IMR-90 (cell line): ENCODE results near the gene ABO. TPM values are rescaled to one million over a fixed set of nuclear protein-coding genes. Genes with fewer than 3 reads are reported as not detected.
"Not testable (repeated sequence)": the region's sequence is repeated elsewhere in the genome, so short reads cannot be mapped to it uniquely, and the experiment has no call there.

Experiments
- ATAC-seq: fragments of 200-7000 bp; cut with Tn5 transposase; 2 replicates; pipeline ENCODE4 v1.9.1; 2020; ENCODE audit warnings: low read depth, mild to moderate bottlenecking, moderate library complexity
- BruUV-seq: library from RNA; stranded (reverse); fragments of 400-500 nt; replicated peaks from 2 replicates; lab custom pipeline; 2021; lab: Mats Ljungman, UMichigan
- CTCF ChIA-PET: fragments of 300-600 bp; formaldehyde crosslinking; extraction: SDS; loops from one replicate; lab custom pipeline; 2021; ENCODE audit warnings: antibody characterized with exemption; lab: Yijun Ruan, JAX
- POLR2A ChIA-PET: fragments of 300-600 bp; sonication (Branson Sonifier 250); formaldehyde crosslinking; loops from one replicate; lab custom pipeline; 2022; ENCODE audit warnings: antibody characterized with exemption; ENCODE audit not compliant: unreplicated experiment; lab: Charles Lee
- DNase-seq: peaks from one replicate; pipeline ENCODE4 v3.0.0; 2013
- H2AFZ ChIP-seq: replicated peaks from 2 replicates; pipeline ENCODE3; 2013; ENCODE audit warnings: low read length, mild to moderate bottlenecking; ENCODE audit not compliant: poor library complexity
- H2AK5ac ChIP-seq: 2 replicates; pipeline ENCODE4 v1.6.1; 2013; ENCODE audit warnings: low read depth, low read length, inconsistent platforms
- H2AK9ac ChIP-seq: replicated peaks from 2 replicates; pipeline ENCODE3; 2013; ENCODE audit warnings: mild to moderate bottlenecking, low read depth, low read length, moderate library complexity; ENCODE audit not compliant: poor library complexity
- H2BK120ac ChIP-seq: 2 replicates; pipeline ENCODE4 v1.6.1; 2013; ENCODE audit warnings: low read depth, low read length, inconsistent platforms
- H2BK15ac ChIP-seq: 3 replicates; pipeline ENCODE4 v1.6.1; 2013; ENCODE audit warnings: low read depth, low read length, inconsistent platforms
- H2BK20ac ChIP-seq: 2 replicates; pipeline ENCODE4 v1.6.1; 2013; ENCODE audit warnings: low read depth, mild to moderate bottlenecking, inconsistent platforms, low read length, moderate library complexity
- H2BK5ac ChIP-seq: 2 replicates; pipeline ENCODE4 v1.6.1; 2013; ENCODE audit warnings: mild to moderate bottlenecking, low read depth, low read length, inconsistent platforms; ENCODE audit not compliant: poor library complexity, severe bottlenecking
- H3K14ac ChIP-seq: replicated peaks from 2 replicates; pipeline ENCODE4 v1.6.1; 2013; ENCODE audit warnings: low read depth, low read length, inconsistent platforms
- H3K18ac ChIP-seq: 2 replicates; pipeline ENCODE4 v1.6.1; 2013; ENCODE audit warnings: low read depth, low read length, control low read depth
- H3K23ac ChIP-seq: 2 replicates; pipeline ENCODE4 v1.6.1; 2013; ENCODE audit warnings: low read depth, low read length, inconsistent platforms
- H3K27ac ChIP-seq: 2 replicates; pipeline ENCODE4 v1.5.1; 2013; ENCODE audit warnings: mild to moderate bottlenecking, control low read depth, low read length; ENCODE audit not compliant: insufficient read depth
- H3K27me3 ChIP-seq: 2 replicates; pipeline ENCODE4 v1.6.1; 2013; ENCODE audit warnings: low read length; ENCODE audit not compliant: control insufficient read depth, insufficient read depth
- H3K36me3 ChIP-seq: 2 replicates; pipeline ENCODE4 v1.6.1; 2013; ENCODE audit warnings: low read length, mixed read lengths; ENCODE audit not compliant: control insufficient read depth, insufficient read depth
- H3K4ac ChIP-seq: 2 replicates; pipeline ENCODE4 v1.6.1; 2013; ENCODE audit warnings: low read depth, low read length, inconsistent platforms
- H3K4me1 ChIP-seq: 2 replicates; pipeline ENCODE4 v1.6.1; 2013; ENCODE audit warnings: low read length, mixed read lengths; ENCODE audit not compliant: control insufficient read depth, insufficient read depth
- H3K4me2 ChIP-seq: 2 replicates; pipeline ENCODE4 v1.6.1; 2013; ENCODE audit warnings: low read depth, mild to moderate bottlenecking, control low read depth, low read length, moderate library complexity
- H3K4me3 ChIP-seq: 2 replicates; pipeline ENCODE4 v1.5.1; 2013; ENCODE audit warnings: low read depth, mild to moderate bottlenecking, control low read depth, low read length, moderate library complexity; ENCODE audit not compliant: insufficient read depth
- H3K56ac ChIP-seq: 2 replicates; pipeline ENCODE4 v1.6.1; 2013; ENCODE audit warnings: low read length, inconsistent platforms; ENCODE audit not compliant: insufficient read depth; ENCODE audit errors: extremely low read depth
- H3K79me1 ChIP-seq, 2 experiments: 2 replicates each; pipeline ENCODE4 v1.6.1; 2013; ENCODE audit warnings: low read length in 2 of 2, inconsistent platforms in 1 of 2, low read depth in 1 of 2
- H3K9ac ChIP-seq: 2 replicates; pipeline ENCODE4 v1.6.1; 2013; ENCODE audit warnings: low read depth, low read length, control low read depth
- H3K9me1 ChIP-seq: 2 replicates; pipeline ENCODE4 v1.6.1; 2013; ENCODE audit warnings: low read length, inconsistent platforms; ENCODE audit not compliant: insufficient read depth
- H3K9me3 ChIP-seq: 2 replicates; pipeline ENCODE4 v1.6.1; 2013; ENCODE audit warnings: low read length; ENCODE audit not compliant: control insufficient read depth, insufficient read depth
- H4K20me1 ChIP-seq: 2 replicates; pipeline ENCODE4 v1.6.1; 2013; ENCODE audit warnings: low read length, inconsistent platforms; ENCODE audit not compliant: insufficient read depth
- H4K5ac ChIP-seq: 2 replicates; pipeline ENCODE4 v1.6.1; 2013; ENCODE audit warnings: mild to moderate bottlenecking, low read depth, low read length, control low read depth
- H4K8ac ChIP-seq, 2 experiments: 2 replicates each; pipeline ENCODE4 v1.6.1; 2013; ENCODE audit warnings: low read depth in 2 of 2, low read length in 2 of 2, control low read depth in 1 of 2, inconsistent platforms in 1 of 2
- H4K91ac ChIP-seq: 2 replicates; pipeline ENCODE4 v1.6.1; 2013; ENCODE audit warnings: low read depth, low read length, inconsistent platforms; ENCODE audit not compliant: insufficient read depth
- CHD1 ChIP-seq: IDR thresholded peaks from 2 replicates; pipeline ENCODE4 v1.6.1; 2012; ENCODE audit warnings: low read depth, low read length, improper control_type of control experiment
- ELK1 ChIP-seq: fragments of 150-350 bp; IDR thresholded peaks from 2 replicates; pipeline ENCODE4 v1.6.1; 2016; ENCODE audit warnings: low read depth, mild to moderate bottlenecking, low read length, moderate library complexity, borderline replicate concordance
- MAFK ChIP-seq: IDR thresholded peaks from 2 replicates; pipeline ENCODE4 v1.6.1; 2012; ENCODE audit warnings: low read depth, low read length, improper control_type of control experiment
- SMC3 ChIP-seq: fragments of 150-350 bp; IDR thresholded peaks from 2 replicates; pipeline ENCODE4 v1.6.1; 2016; ENCODE audit warnings: low read depth, mild to moderate bottlenecking, antibody characterized with exemption, low read length, moderate library complexity
- WGBS, 2 experiments: methylation state at CpG; one replicate each; pipeline versions ENCODE4 v1.1.5 to v1.1.7; 2013; ENCODE audit warnings: missing lambda C conversion rate in 2 of 2; ENCODE audit not compliant: insufficient read length in 1 of 2; ENCODE audit errors: extremely low coverage in 2 of 2; 5-methylcytosine and 5-hydroxymethylcytosine counted together
- dilution Hi-C: fragments of 300-500 bp; cut with HindIII; formaldehyde crosslinking; loops from one replicate; pipeline ENCODE4 v1.14.3; 2018; ENCODE audit warnings: low sequenced_read_pairs; ENCODE audit not compliant: unreplicated experiment
- in situ Hi-C: fragments of 300-500 bp; cut with MboI; formaldehyde crosslinking; loops from 3 replicates; pipeline ENCODE4 v1.14.3; 2019; ENCODE audit warnings: low sequenced_read_pairs, inconsistent platforms, mixed read lengths
- intact Hi-C: fragments of 100-400 bp; cut with micrococcal nuclease; formaldehyde crosslinking; loops from 2 replicates; pipeline ENCODE4 v1.10.0; 2022
- polyA plus RNA-seq, 3 experiments: library from polyadenylated mRNA; depleted of rRNA; stranded (reverse); fragments of >200 nt; gene quantifications; 2 replicates each; pipeline ENCODE4 v1.2.3, GENCODE V29; 2012; ENCODE audit warnings: low replicate concordance in 1 of 3
- total RNA-seq: library from RNA; depleted of rRNA; stranded (reverse); fragments of >200 nt; gene quantifications from 2 replicates; pipeline ENCODE4 v1.2.3, GENCODE V29; 2012

Gene ABO
- total and polyA plus RNA-seq, 2 of the 4 experiments (the other 2 are of a cell fraction): not detected

- intact Hi-C loops (no loop called here), in situ Hi-C loops (no loop called here), dilution Hi-C loops (no loop called here)
- no peak overlapping the region for H2AK5ac ChIP-seq
- no peak overlapping the region for H3K4me3 ChIP-seq
- H2AK9ac ChIP-seq: no peak overlapping the region
- no peak overlapping the region for H4K91ac ChIP-seq
- H3K9me1 ChIP-seq: no peaks in the 10 kb centered on the region
- no peak overlapping the region for H3K4ac ChIP-seq
- no peak overlapping the region for H3K18ac ChIP-seq
- H4K20me1 ChIP-seq: no peaks in the 10 kb centered on the region
- no peak overlapping the region for H2BK5ac ChIP-seq
- no peak overlapping the region for H3K56ac ChIP-seq
- no peak overlapping the region for H2BK120ac ChIP-seq
- no peaks in the 10 kb centered on the region for H3K36me3 ChIP-seq
- no peak overlapping the region for H4K8ac ChIP-seq
- no peaks in the 10 kb centered on the region for H3K9me3 ChIP-seq
- H4K5ac ChIP-seq: no peak overlapping the region
- H3K79me1 ChIP-seq: no peaks in the 10 kb centered on the region
- POLR2A ChIA-PET: no interaction called here
- CTCF ChIA-PET: interaction anchor here (0.6 kb wide), 1 partner anchor 10 kb away, joined by 3 read pairs; no protein-coding TSS in a partner anchor
- TF ChIP-seq CHD1 (no peak), SMC3 (no peak), MAFK (no peak), ELK1 (no peak)
- H2BK15ac ChIP-seq: no peak overlapping the region
- H3K27me3 ChIP-seq: peaks cover 26% of the 10 kb centered on the region
- no peak overlapping the region for H3K4me2 ChIP-seq
- no TSS peak for BruUV-seq
- H2AFZ ChIP-seq: no peak overlapping the region
- H3K14ac ChIP-seq: no peak overlapping the region
- DNase-seq: no peak
- WGBS, 2 experiments: 50% methylated on average over 2 of the region's 9 CpGs; no CpG with 5 or more reads in 1 of the 2 experiments
- no peak overlapping the region for H3K27ac ChIP-seq
- no peak overlapping the region for H2BK20ac ChIP-seq
- H3K9ac ChIP-seq: no peak overlapping the region
- H3K4me1 ChIP-seq: no peaks in the 10 kb centered on the region
- H3K23ac ChIP-seq: no peak overlapping the region
- no peak for ATAC-seq
These were observed 5.3 kb downstream of the ABO start for GRCh38 chr9:133269537-133270362.

- in situ Hi-C loops, H3K4ac ChIP-seq, H3K36me3 ChIP-seq, H3K4me1 ChIP-seq, H2BK5ac ChIP-seq, H3K18ac ChIP-seq, POLR2A ChIA-PET, H3K79me1 ChIP-seq, H4K20me1 ChIP-seq, H3K9me3 ChIP-seq, H4K5ac ChIP-seq, ATAC-seq, dilution Hi-C loops, intact Hi-C loops, H4K91ac ChIP-seq, H3K9ac ChIP-seq, H3K27ac ChIP-seq, H2AK5ac ChIP-seq, DNase-seq, BruUV-seq, H2AFZ ChIP-seq, H3K23ac ChIP-seq, H3K4me2 ChIP-seq, H3K4me3 ChIP-seq, H4K8ac ChIP-seq, H3K14ac ChIP-seq, H2BK15ac ChIP-seq, H2AK9ac ChIP-seq, H2BK20ac ChIP-seq, H2BK120ac ChIP-seq, H3K9me1 ChIP-seq, H3K56ac ChIP-seq: not testable (repeated sequence)
- peaks cover 20% of the 10 kb centered on the region for H3K27me3 ChIP-seq
- CTCF ChIA-PET: interaction anchor here (0.9 kb wide), 1 partner anchor 83 kb away, joined by 4 read pairs; no protein-coding TSS in a partner anchor
- no CpG with 5 or more reads among the region's 2 CpGs for WGBS, 2 experiments
These were observed 5.9 kb downstream of the ABO start for GRCh38 chr9:133269136-133269535.
